ENCODE measurements around the gene NPAS3.

NPAS3 gene

DNA sequence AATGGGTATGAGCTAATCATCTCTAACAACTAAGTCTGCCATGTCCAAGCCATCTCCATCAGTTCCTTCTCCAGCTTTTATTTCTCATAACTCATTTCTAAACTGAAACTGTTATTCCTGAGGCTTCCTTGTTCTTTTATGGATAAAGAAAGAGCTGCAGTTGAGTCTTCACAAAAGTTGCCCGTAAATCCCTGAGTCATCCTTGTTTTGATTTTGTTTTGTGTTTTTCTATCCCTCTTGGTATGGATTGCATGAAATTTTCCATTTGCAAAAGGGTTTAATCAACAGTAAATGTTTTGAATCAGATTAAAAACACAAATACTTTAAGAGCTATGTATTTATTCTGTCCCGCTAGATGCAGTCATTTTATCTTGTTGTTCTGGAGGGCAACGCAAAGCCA is 721.6 kb downstream of the NPAS3 start:
- CTCF ChIA-PET: interaction anchor here (1.2 to 2.6 kb wide), 2 partner anchors 13 to 16 kb away, joined by 3 to 7 read pairs; no protein-coding TSS in a partner anchor
- TF ChIP-seq, protein P1, sequence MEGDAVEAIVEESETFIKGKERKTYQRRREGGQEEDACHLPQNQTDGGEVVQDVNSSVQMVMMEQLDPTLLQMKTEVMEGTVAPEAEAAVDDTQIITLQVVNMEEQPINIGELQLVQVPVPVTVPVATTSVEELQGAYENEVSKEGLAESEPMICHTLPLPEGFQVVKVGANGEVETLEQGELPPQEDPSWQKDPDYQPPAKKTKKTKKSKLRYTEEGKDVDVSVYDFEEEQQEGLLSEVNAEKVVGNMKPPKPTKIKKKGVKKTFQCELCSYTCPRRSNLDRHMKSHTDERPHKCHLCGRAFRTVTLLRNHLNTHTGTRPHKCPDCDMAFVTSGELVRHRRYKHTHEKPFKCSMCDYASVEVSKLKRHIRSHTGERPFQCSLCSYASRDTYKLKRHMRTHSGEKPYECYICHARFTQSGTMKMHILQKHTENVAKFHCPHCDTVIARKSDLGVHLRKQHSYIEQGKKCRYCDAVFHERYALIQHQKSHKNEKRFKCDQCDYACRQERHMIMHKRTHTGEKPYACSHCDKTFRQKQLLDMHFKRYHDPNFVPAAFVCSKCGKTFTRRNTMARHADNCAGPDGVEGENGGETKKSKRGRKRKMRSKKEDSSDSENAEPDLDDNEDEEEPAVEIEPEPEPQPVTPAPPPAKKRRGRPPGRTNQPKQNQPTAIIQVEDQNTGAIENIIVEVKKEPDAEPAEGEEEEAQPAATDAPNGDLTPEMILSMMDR (IDR thresholded peaks at IDR 0.05; ENCODE audit: control extremely low read depth, extremely low read depth, low read depth, missing control alignments): no peak
- no peak for DNase-seq (ENCODE audit: extremely low spot score)
- POLR2A ChIA-PET: no interaction called here

DNA sequence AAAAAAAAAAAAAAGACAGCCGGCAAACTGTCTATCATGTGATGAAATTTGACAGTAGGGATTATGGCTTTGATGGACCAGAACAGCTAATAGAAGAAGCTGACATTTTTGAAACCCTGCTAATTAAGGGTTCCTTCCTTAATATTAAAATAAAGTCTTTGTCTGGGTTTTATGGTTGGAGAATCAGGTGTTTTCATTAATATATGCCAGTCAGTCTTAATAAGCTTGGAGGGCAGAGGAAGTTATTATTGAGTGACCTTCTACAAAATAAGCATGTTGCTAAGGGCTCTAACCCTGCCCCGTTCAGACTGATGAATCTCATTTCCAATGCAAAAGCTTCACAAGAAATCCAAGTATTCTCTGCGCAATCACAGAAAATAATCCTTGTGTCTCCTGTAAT is 722.4 kb downstream of the NPAS3 start:
- TF ChIP-seq, protein P1 (IDR thresholded peaks at IDR 0.05; ENCODE audit: control extremely low read depth, extremely low read depth, low read depth, missing control alignments): no peak
- ChIA-PET POLR2A (no interaction called here), CTCF (interaction anchor here (1.2 to 2.6 kb wide), 2 partner anchors 12 to 15 kb away, joined by 3 to 7 read pairs; no protein-coding TSS in a partner anchor)
- DNase-seq (ENCODE audit: extremely low spot score): no peak

DNA sequence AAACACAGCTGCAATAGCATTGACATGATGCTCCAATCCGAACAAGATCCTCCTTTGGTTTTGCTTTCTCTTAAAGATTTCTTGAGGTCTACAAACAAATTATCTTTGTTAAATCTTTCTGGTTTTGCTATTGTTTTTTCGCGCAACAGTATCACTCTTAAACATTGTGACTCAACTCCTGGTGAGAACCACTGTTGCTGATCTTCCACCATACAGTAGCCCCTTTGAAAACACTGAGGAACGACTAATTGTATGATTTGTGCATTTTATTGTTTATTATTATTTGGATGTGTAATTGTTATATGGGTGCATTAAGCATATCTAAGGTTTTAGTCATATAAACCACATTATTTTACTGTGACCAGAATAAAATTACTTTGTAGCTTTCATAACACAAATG is 729.4 kb downstream of the NPAS3 start:
- no peak for DNase-seq (ENCODE audit: extremely low spot score)
- ChIA-PET POLR2A (no interaction called here), CTCF (no interaction called here)
- TF ChIP-seq, protein P1 (IDR thresholded peaks at IDR 0.05; ENCODE audit: control extremely low read depth, extremely low read depth, low read depth, missing control alignments): no peak

DNA sequence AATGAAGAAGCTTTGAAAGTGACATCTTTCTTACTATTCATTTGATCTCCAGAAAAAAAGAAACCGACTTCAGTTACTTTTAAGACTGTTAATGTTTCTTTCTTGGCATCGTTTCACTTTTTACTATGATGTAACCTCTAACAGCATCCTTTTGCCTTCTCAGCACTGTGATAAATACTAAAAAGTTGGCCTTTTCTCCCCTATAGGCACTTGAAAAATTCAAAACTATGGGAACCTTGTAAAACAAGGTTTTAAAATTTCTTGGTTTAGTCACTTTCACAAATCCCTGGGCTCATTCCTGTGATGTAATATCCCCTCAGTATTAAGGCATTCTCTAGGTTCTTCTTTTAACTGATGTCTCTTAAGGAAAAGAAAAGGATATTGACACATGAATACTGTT is 730.4 kb downstream of the NPAS3 start:
- TF ChIP-seq, protein P1 (IDR thresholded peaks at IDR 0.05; ENCODE audit: control extremely low read depth, extremely low read depth, low read depth, missing control alignments): no peak
- POLR2A ChIA-PET: no interaction called here
- CTCF ChIA-PET: no interaction called here

DNA sequence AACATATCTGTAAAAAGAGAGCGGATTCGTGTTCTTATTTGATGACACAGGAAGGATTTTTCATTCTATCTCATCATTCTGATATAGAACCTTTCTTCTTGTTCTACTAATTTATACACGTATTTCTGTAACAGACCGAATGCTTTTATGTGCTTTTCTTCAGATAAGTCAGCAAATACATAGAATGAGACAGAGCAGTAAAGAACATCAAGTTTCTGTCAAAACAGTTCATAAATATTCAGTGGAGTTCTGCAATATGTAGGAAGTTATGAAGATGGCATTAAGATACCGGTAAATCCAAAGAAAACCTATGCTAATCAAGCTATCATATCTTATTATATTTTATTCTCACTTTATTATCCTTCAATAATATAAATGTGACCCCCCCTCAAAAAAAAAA is 731.6 kb downstream of the NPAS3 start:
- no peak for DNase-seq (ENCODE audit: extremely low spot score)
- TF ChIP-seq, protein P1 (IDR thresholded peaks at IDR 0.05; ENCODE audit: control extremely low read depth, extremely low read depth, low read depth, missing control alignments): no peak
- POLR2A ChIA-PET: no interaction called here
- CTCF ChIA-PET: no interaction called here

More for the DNA sequence above, 730.4 kb downstream of the NPAS3 start:
- DNase-seq (ENCODE audit: extremely low spot score): no peak

DNA sequence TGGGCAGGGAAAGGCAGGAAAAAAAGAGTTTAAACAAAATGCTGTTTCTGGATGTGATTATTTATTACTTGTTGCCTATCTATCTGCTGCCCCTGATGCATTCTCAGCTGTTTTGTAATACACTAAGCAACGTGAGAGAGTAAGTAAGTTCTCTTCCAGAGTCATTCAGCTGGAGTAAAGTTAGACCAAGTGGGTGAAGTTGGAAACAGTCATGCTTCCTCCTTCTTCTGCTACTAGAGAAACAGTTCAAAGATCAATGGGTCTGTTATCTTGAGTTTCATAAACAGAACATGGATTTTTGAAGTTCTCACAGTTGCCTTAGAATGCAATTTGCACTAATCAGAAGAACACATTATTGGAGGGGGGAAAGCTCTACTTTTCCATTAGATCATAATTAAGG is 732.9 kb downstream of the NPAS3 start:
- DNase-seq (ENCODE audit: extremely low spot score): no peak
- TF ChIP-seq, protein P1 (IDR thresholded peaks at IDR 0.05; ENCODE audit: control extremely low read depth, extremely low read depth, low read depth, missing control alignments): no peak
- CTCF ChIA-PET: no interaction called here
- POLR2A ChIA-PET: no interaction called here

DNA sequence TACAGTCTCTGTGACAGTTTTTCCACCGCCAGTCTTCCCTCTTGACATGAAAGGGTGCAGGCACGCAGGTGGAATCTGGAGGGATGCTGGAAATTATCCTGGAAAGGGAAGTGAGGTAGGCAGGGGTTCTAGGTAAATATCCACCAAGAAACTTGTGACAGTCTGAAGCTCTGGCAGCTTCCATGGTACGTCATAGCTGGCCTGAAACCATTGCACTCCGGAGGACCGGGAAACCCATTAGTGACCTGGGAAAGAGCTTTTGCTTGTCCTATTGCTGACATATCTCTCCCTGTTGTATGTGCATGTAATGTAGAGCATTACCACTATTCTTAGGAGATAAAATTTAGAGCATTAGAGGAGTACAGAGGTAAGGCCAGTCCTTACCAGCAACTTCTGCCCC is 736.2 kb downstream of the NPAS3 start:
- no peak for DNase-seq (ENCODE audit: extremely low spot score)
- ChIA-PET POLR2A (no interaction called here), CTCF (no interaction called here)
- TF ChIP-seq, protein P1 (IDR thresholded peaks at IDR 0.05; ENCODE audit: control extremely low read depth, extremely low read depth, low read depth, missing control alignments): no peak
